H1 (cell line): ENCODE measurements around the gene PSMB3. TPM values are rescaled to one million over a fixed set of nuclear protein-coding genes. Genes with fewer than 3 reads are reported as not detected.

Source experiments
- ASH2L ChIP-seq: fragments of 200-600, 300-600 bp; sonication (generic); IDR thresholded peaks from one replicate; pipeline ENCODE4 v1.7.1; 2017; ENCODE audit warnings: low read length
- BCL11A ChIP-seq, 2 experiments: IDR thresholded peaks; one replicate each; pipeline ENCODE4 v1.6.1; 2011; ENCODE audit warnings: low read depth in 2 of 2, low read length in 2 of 2, mild to moderate bottlenecking in 2 of 2
- CHD7 ChIP-seq: fragments of 300-600 bp; sonication (generic); IDR thresholded peaks from 2 replicates; pipeline ENCODE4 v1.7.1; 2012; ENCODE audit warnings: low read length, moderate library complexity, mild to moderate bottlenecking, inconsistent platforms; ENCODE audit not compliant: insufficient replicate concordance
- CTBP2 ChIP-seq: IDR thresholded peaks from 2 replicates; pipeline ENCODE4 v1.7.0; 2011; ENCODE audit warnings: borderline replicate concordance, mild to moderate bottlenecking, moderate library complexity, mixed read lengths, low read length; ENCODE audit not compliant: insufficient read depth, insufficient read length
- CTCF ChIP-seq, 3 experiments: IDR thresholded peaks; 1 replicate in 2 of 3; 2 replicates in 1 of 3; pipeline versions ENCODE4 v1.5.1 to v1.6.1; 2011; ENCODE audit warnings: low read length in 3 of 3, mild to moderate bottlenecking in 3 of 3, inconsistent platforms in 2 of 3, low read depth in 1 of 3, moderate library complexity in 1 of 3; ENCODE audit not compliant: insufficient read depth in 1 of 3; ENCODE audit errors: control extremely low read depth in 1 of 3
- E2F6 ChIP-seq: IDR thresholded peaks from 2 replicates; pipeline ENCODE4 v1.6.1; 2012; ENCODE audit warnings: inconsistent platforms
- KDM4A ChIP-seq: IDR thresholded peaks from one replicate; pipeline ENCODE4 v1.7.1; 2012; ENCODE audit warnings: low read depth, mild to moderate bottlenecking, moderate library complexity, low read length, inconsistent platforms; ENCODE audit not compliant: severe bottlenecking
- RBBP5 ChIP-seq: IDR thresholded peaks from 2 replicates; pipeline ENCODE4 v1.7.1; 2012; ENCODE audit warnings: low read depth, mild to moderate bottlenecking, inconsistent platforms, low read length, moderate library complexity, borderline replicate concordance
- polyA plus RNA-seq, 7 experiments: library from polyadenylated mRNA; depleted of rRNA in 3 of 7; stranded (reverse) in 5 of 7; unstranded in 2 of 7; fragments of >200 nt in 5 of 7; fragments of 200-250 nt in 2 of 7; gene quantifications; 1 replicate in 5 of 7; 2 replicates in 1 of 7; 4 replicates in 1 of 7; pipeline versions ENCODE4 v1.2.1 to v1.2.3, GENCODE V29; 2011 to 2013; ENCODE audit warnings: missing spikeins in 2 of 7, mixed read lengths in 2 of 7
- total RNA-seq: library from RNA; stranded (reverse); fragmentation: NEBNext Ultra II Directional; extraction: Animal tissue kit (Norgen Biotek cat#: 25700); gene quantifications from 2 replicates; pipeline ENCODE4 v1.2.1, GENCODE V29; 2021

Gene PSMB3
- total and polyA plus RNA-seq, 2 of the 8 experiments (the other 6 are each of a cell fraction or from before 2014, with no cell fraction given): 291 to 914 TPM

- no peak for TF ChIP-seq CHD7
- TF ChIP-seq CTCF (IDR thresholded peaks at IDR 0.05; ENCODE audit: control extremely low read depth in 1 of 3, insufficient read depth in 1 of 3, low read depth in 1 of 3, low read length in 3 of 3): no peak
- no peak for TF ChIP-seq E2F6
- no peak for TF ChIP-seq ASH2L
- TF ChIP-seq BCL11A (IDR thresholded peaks at IDR 0.05; ENCODE audit: low read depth in 2 of 2, low read length in 2 of 2): no peak
- TF ChIP-seq CTBP2: no peak
- TF ChIP-seq RBBP5: no peak
- TF ChIP-seq KDM4A: no peak
Measured at GRCh38 chr17:38712593-38712992, 39.9 kb upstream of the PSMB3 start (continued).
